GM18519 (cell line): Measurements from ENCODE around the gene GUK1.

ENCODE experiments used
- ATAC-seq: cut with Tn5 transposase; IDR thresholded peaks from one replicate; pipeline ENCODE4 v1.9.1; 2021; ENCODE audit warnings: mild to moderate bottlenecking, moderate library complexity; ENCODE audit not compliant: unreplicated experiment, low FRiP score

The GUK1 gene

GRCh38 chr1:228194921-228195812 lies 55.1 kb downstream of the GUK1 start:
- ATAC-seq: no peak

- ATAC-seq: no peak
These were observed 57.6 kb downstream of the GUK1 start for GRCh38 chr1:228197555-228198147.
